Vagina (tissue), 2 donors: Measurements from ENCODE around the gene CIAO3. TPM values are rescaled to one million over a fixed set of nuclear protein-coding genes. Genes with fewer than 3 reads are reported as not detected.

ENCODE experiments used
- DNase-seq, 2 donors: peaks; one replicate each; pipeline ENCODE4 v3.0.0-alpha.2; 2017; ENCODE audit errors: extremely low spot score in 2 of 2
- H3K27ac ChIP-seq: fragments of 200-600 bp; sonication (generic); one replicate; pipeline ENCODE4 v1.5.1; 2019
- H3K27me3 ChIP-seq: fragments of 200-600 bp; sonication (generic); one replicate; pipeline ENCODE4 v1.5.1; 2019
- H3K36me3 ChIP-seq, 2 donors: fragments of 200-600 bp; sonication (generic); one replicate each; pipeline ENCODE4 v1.5.1; 2017 to 2019
- H3K4me1 ChIP-seq: fragments of 200-600 bp; sonication (generic); one replicate; pipeline ENCODE4 v1.5.1; 2019
- H3K4me3 ChIP-seq, 2 donors: fragments of 200-600 bp; sonication (generic); 1 replicate in 1 of 2; 2 replicates in 1 of 2; pipeline ENCODE4 v1.5.1; 2016 to 2019
- H3K9me3 ChIP-seq: fragments of 200-600 bp; sonication (generic); one replicate; pipeline ENCODE4 v1.5.1; 2019
- CTCF ChIP-seq, 3 experiments: fragments of 450-650 bp in 2 of 3; fragments of 200-600 bp in 1 of 3; sonication (generic) in 1 of 3; IDR thresholded peaks; one replicate each; pipeline ENCODE4 v1.5.1; 2017 to 2019; ENCODE audit warnings: antibody characterized with exemption in 3 of 3, mild to moderate bottlenecking in 2 of 3, moderate library complexity in 2 of 3
- POLR2A ChIP-seq, 2 donors: fragments of 450-650 bp; IDR thresholded peaks; one replicate each; pipeline ENCODE4 v1.6.1; 2017; ENCODE audit warnings: antibody characterized with exemption in 2 of 2, mild to moderate bottlenecking in 2 of 2, moderate library complexity in 2 of 2
- POLR2AphosphoS5 ChIP-seq, 2 donors: sonication (generic); formaldehyde crosslinking; IDR thresholded peaks; one replicate each; pipeline ENCODE4 v1.9.0; 2017; ENCODE audit warnings: antibody characterized with exemption in 2 of 2, mild to moderate bottlenecking in 2 of 2, low read depth in 1 of 2; ENCODE audit not compliant: insufficient read depth in 1 of 2
- intact Hi-C: fragments of 100-400 bp; cut with DNase I; formaldehyde crosslinking; loops from one replicate; pipeline ENCODE4 v1.15.1; 2023
- total RNA-seq: library from RNA; depleted of rRNA; stranded (reverse); fragments of >200 nt; gene quantifications from one replicate; pipeline ENCODE4 v1.2.3, GENCODE V29; 2016

Gene CIAO3
- total RNA-seq, 1 donor from 2014 or later, result 32.7 TPM

GRCh38 chr16:716768-717325 lies 23.9 kb downstream of the CIAO3 start:
- Histone ChIP-seq H3K27me3 (no peaks in the 10 kb centered on the region), H3K36me3 (no peaks in the 10 kb centered on the region), H3K9me3 (no peaks in the 10 kb centered on the region), H3K4me3 (no peak overlapping the region), H3K27ac (no peak overlapping the region), H3K4me1 (peaks cover 32% of the 10 kb centered on the region)
- intact Hi-C loops, result loop anchor here (10.0 kb wide), 1 partner anchor 338 kb away; no protein-coding TSS in a partner anchor
- no peak for TF ChIP-seq POLR2AphosphoS5 (IDR thresholded peaks at IDR 0.05; ENCODE audit: insufficient read depth in 1 of 2, low read depth in 1 of 2)
- no peak for TF ChIP-seq POLR2A (IDR thresholded peaks at IDR 0.05)
- no peak for DNase-seq

- Histone ChIP-seq H3K27me3 (no peaks in the 10 kb centered on the region), H3K4me1 (peaks cover 27% of the 10 kb centered on the region), H3K9me3 (no peaks in the 10 kb centered on the region), H3K27ac (no peak overlapping the region), H3K36me3 (no peaks in the 10 kb centered on the region), H3K4me3 (peak overlapping the region; percentile 58 to 65)
- intact Hi-C loops, result loop anchor here (10.0 kb wide), 1 partner anchor 339 kb away; no protein-coding TSS in a partner anchor
- no peak for TF ChIP-seq POLR2AphosphoS5 (IDR thresholded peaks at IDR 0.05; ENCODE audit: insufficient read depth in 1 of 2, low read depth in 1 of 2)
- no peak for TF ChIP-seq POLR2A (IDR thresholded peaks at IDR 0.05)
- no peak for TF ChIP-seq CTCF (IDR thresholded peaks at IDR 0.05)
- DNase-seq, result no peak
Observed at GRCh38 chr16:716200-716568, 24.6 kb downstream of the CIAO3 start.

- H3K4me1 ChIP-seq, result peaks cover 26% of the 10 kb centered on the region
- no peaks in the 10 kb centered on the region for H3K36me3 ChIP-seq
- intact Hi-C loops, result loop anchor here (10.0 kb wide), 1 partner anchor 339 kb away; no protein-coding TSS in a partner anchor
- no peaks in the 10 kb centered on the region for H3K9me3 ChIP-seq
- no peak overlapping the region for H3K27ac ChIP-seq
- no peaks in the 10 kb centered on the region for H3K27me3 ChIP-seq
- no peak for DNase-seq
- TF ChIP-seq POLR2A (IDR thresholded peaks at IDR 0.05) (no peak), POLR2AphosphoS5 (IDR thresholded peaks at IDR 0.05; ENCODE audit: insufficient read depth in 1 of 2, low read depth in 1 of 2) (no peak), CTCF (IDR thresholded peaks at IDR 0.05) (no peak)
- peak overlapping the region; percentile 58 to 65 for H3K4me3 ChIP-seq
Observed at GRCh38 chr16:715477-716199, 25.2 kb downstream of the CIAO3 start.

- Histone ChIP-seq H3K9me3 (no peaks in the 10 kb centered on the region), H3K27me3 (no peaks in the 10 kb centered on the region), H3K36me3 (no peaks in the 10 kb centered on the region), H3K4me1 (peaks cover 18% of the 10 kb centered on the region), H3K27ac (no peak within 1 kb of the TSS), H3K4me3 (peak within 1 kb of the TSS; percentile 58 to 65)
- TF ChIP-seq POLR2A (IDR thresholded peaks at IDR 0.05) (no peak), POLR2AphosphoS5 (IDR thresholded peaks at IDR 0.05; ENCODE audit: insufficient read depth in 1 of 2, low read depth in 1 of 2) (no peak), CTCF (IDR thresholded peaks at IDR 0.05) (no peak)
- DNase-seq, result no peak
- intact Hi-C loops, result loop anchor here (10.0 kb wide), 1 partner anchor 340 kb away; no protein-coding TSS in a partner anchor
Observed at GRCh38 chr16:714558-715476, 26.0 kb downstream of the CIAO3 start, which contains the start of gene METRN. Gene METRN, plus strand, starts transcription at chr16:715118. Its CDS starts 172 bp downstream, at chr16:715290.

GRCh38 chr16:714079-714478 lies 26.7 kb downstream of the CIAO3 start:
- intact Hi-C loops, result loop anchor here (10.0 kb wide), 1 partner anchor 341 kb away; no protein-coding TSS in a partner anchor
- Histone ChIP-seq H3K4me3 (no peak overlapping the region), H3K27me3 (no peaks in the 10 kb centered on the region)

More at GRCh38 chr16:714079-714478, 26.7 kb downstream of the CIAO3 start:
- Histone ChIP-seq H3K9me3 (no peaks in the 10 kb centered on the region), H3K27ac (no peak overlapping the region), H3K36me3 (no peaks in the 10 kb centered on the region), H3K4me1 (peaks cover 17% of the 10 kb centered on the region)
- no peak for TF ChIP-seq POLR2AphosphoS5 (IDR thresholded peaks at IDR 0.05; ENCODE audit: insufficient read depth in 1 of 2, low read depth in 1 of 2)
- no peak for TF ChIP-seq CTCF (IDR thresholded peaks at IDR 0.05)
- TF ChIP-seq POLR2A (IDR thresholded peaks at IDR 0.05), result no peak
- no peak for DNase-seq
